GM21723 (cell line): Measurements from ENCODE around the gene DLGAP4.

Experiments used
- ATAC-seq: cut with Tn5 transposase; IDR thresholded peaks from one replicate; pipeline ENCODE4 v1.9.1; 2021; ENCODE audit warnings: mild to moderate bottlenecking, moderate library complexity; ENCODE audit not compliant: unreplicated experiment

Gene DLGAP4

GRCh38 chr20:36307412-36308325 lies 1.5 kb downstream of the DLGAP4 start:
- no peak for ATAC-seq

DNA sequence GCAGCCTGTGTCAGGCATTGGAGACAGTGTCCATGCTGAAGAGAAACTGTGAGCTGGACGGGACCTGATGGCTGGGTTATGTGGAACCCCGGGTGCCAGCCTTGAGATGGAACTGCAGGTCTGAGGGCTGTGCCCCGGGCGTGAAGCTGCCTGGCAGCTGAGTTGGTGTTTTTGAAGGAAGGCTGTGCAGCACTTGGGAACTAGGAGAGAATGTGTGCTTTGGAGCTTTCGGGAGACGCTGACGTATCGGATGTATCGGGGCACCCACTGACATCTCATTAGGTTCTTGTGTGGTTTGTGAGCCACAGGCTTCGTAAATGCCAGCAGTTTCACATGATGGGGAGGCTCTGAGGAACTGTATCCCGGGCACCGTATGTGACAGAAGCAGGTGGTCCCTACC lies 2.2 kb downstream of the DLGAP4 start:
- no peak for ATAC-seq

GRCh38 chr20:36308986-36309385 lies 2.8 kb downstream of the DLGAP4 start:
- no peak for ATAC-seq

- no peak for ATAC-seq
Measured at GRCh38 chr20:36309643-36310042, 3.5 kb downstream of the DLGAP4 start.

GRCh38 chr20:36310215-36310981 lies 4.3 kb downstream of the DLGAP4 start:
- no peak for ATAC-seq

GRCh38 chr20:36311141-36311853 lies 5.2 kb downstream of the DLGAP4 start:
- no peak for ATAC-seq

DNA sequence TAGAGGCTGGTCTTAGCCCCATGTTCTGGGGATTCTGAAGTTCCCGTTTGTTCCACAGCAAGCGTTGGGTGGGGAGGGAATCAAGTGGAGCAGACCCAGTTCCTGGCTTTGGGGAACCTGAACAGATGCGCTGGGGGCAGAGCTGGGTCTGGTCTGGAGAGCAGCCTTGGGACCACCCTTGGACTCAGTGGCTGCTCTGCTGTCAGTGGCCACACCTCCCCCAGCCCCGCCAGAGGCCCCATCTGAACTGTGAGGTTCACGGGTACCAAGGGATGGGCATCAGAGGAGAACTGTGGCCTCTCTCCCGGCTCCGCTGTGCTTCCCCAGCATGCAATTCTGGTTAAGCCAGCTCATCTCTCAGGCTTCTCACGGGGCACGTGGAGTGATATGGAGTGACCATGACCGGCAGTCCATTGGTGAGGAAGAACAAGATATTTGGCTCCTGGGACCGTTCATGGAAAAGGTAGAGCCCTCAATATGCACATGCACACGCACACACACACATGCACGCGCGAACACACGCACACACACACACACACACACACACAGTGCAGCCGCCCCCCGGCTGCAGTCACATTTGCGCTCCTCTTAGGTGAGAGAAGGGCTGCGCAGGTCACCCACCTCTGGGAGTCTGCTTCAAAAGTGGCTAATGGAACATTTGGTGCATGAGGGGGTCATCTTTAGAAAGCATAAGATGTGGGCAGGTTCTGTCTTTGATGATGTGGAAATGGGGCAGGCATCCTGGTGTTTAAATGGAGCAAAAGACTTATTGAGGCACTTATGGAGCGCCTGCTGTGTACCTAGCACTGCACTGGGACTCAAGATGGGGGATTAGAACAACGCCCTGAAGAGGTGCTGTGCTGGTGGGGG lies 6.0 kb downstream of the DLGAP4 start:
- no peak for ATAC-seq

DNA sequence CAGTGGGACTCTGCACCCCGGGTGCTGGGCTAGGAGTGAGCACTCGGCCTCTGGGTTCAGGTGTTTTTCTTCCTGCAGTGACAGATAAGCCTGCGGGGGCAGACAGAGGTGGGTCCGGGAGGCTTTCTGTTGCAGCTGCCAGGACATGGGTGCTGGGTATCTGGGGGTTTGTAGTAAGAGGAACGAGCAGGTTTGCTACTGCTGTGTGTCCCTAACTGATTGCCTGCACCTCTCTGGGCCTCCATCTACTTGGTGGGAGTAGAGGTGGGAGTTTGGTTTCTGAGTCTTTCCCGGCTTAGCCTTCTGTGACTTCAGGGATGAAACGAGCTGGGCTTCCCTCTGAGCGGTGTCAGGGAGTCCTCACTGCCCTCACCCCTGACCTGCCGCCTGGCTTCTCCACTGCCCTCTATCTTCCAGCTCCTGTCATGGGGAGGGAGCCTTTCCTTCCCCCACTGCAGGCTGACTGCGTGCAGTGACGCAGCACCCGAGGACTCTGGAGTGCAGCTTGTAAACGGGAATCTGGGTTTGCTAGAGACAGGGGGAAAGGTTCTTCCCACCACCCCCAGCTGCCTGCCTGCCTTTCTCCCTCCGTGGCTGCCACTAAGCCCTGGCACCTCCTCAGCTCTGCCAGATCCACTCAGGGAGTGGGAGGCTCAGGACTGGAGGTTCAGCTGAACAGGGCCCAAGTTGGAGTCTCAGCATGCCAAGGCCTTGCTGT lies 6.7 kb downstream of the DLGAP4 start:
- ATAC-seq: no peak

GRCh38 chr20:36313476-36313875 lies 7.3 kb downstream of the DLGAP4 start:
- ATAC-seq: no peak

- ATAC-seq: no peak
Measured at GRCh38 chr20:36313926-36314325, 7.8 kb downstream of the DLGAP4 start.

- no peak for ATAC-seq
Measured at GRCh38 chr20:36314734-36315544, 8.8 kb downstream of the DLGAP4 start.

DNA sequence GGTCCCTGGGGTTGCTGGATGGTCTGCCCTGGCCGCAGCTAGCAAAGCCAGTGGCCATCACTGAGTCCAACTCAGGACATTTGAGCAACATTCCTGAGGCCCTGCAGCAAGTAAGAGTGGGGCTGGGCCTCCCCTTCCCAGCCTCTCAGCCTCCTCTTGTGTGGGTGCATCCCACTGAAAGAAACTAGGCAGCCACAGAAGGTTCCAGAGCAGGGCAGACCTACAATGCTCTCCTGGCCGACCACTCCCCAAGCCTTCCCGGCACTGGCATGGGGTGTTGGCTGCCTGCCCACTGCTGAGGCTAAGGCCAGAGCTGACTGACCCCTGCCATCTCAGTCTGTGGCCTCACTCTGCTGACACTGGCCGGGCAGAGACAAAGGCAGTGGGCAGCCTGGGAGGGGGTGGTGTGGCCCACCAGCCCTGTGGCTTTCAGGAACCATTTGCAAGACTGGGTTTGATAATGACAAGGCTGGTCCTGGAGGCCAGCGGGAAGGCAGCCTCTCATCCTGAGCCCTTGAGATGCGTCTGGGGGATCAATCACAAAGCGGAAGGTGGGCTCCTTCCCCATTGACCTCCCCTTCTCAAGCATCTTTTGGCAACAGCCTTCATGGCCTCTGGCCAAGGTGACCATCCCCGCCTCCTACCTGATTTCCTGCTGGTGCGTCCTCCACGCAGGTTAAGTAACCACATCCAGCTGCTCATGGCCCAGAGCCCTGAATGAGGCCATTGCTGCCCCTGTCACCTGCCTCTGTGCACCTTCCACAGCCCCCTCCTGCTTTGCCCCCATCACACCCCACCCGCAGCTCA lies 9.6 kb downstream of the DLGAP4 start:
- no peak for ATAC-seq

DNA sequence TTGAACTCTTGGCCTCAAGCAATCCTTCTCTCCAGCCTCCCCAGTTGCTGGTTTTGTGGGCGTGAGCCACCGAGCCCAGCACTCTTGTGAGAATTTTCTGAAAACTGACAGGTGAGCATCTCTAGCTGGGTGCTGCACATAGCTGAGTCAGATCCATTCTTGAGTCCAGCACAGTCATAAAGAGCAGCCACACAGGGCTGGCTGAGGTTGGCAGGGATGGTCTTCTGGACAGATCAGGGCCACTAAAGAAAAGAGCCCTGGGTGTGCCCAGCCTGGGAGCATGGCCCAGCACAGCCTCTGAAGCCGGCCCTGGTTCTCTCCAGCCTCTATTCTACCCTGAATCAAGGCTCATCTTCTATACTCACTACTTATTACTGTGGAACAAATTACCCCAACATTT lies 11.5 kb downstream of the DLGAP4 start:
- no peak for ATAC-seq

- no peak for ATAC-seq
Measured at GRCh38 chr20:36318166-36318565, 12.0 kb downstream of the DLGAP4 start.

DNA sequence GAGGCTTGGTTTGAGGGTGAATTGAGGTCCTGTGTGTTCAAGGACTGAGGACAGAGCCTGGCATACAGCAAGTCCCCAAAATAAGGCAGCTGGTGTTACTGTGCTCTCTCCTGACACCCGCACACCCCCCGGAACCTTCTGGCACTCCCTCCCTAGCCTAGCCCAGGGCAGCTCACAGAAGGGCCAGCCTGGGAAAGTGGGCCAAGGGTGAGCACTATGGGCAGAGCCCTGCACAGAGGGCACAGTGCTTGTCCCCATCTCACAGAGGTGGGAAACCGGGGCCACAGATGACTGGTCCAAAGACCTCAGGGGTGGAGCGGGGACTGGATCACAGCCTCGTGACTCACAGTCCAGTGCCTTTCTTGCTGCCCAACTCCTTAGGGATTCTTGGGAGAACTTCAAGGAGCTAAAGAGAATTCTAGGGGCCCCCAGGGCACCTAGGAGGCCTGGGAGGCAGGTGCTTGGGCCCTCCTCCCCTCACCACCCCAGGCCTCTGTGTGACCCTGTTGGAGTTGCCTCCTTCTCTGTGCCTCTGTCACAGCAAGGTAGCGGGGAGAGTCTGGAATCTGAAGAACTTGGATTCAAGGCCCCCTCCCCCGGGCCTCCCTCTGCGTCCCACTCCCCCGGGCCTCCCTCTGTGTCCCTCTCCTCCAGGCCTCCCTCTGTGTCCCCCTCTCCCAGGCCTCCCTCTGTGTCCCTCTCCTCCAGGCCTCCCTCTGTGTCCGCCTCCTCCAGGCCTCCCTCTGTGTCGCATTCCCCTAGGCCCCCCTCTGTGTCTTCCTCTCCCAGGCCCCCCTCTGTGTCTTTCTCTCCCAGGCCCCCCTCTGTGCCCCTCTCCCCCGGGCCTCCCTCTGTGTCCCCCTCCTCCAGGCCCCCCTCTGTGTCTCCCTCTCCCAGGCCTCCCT lies 13.5 kb downstream of the DLGAP4 start:
- ATAC-seq: no peak

- ATAC-seq: no peak
Measured at GRCh38 chr20:36320261-36320897, 14.2 kb downstream of the DLGAP4 start.
